Measurements from ENCODE around the gene ITGA8.

- no peak for TF ChIP-seq CTCF (conservative IDR thresholded peaks at IDR 0.05; ENCODE audit: low read depth, low read length)
- no peak for TF ChIP-seq EZH2 (IDR thresholded peaks at IDR 0.05; ENCODE audit: borderline replicate concordance, low read depth, low read length, poor library complexity, severe bottlenecking)
Measured at GRCh38 chr10:15747632-15748031, 27.9 kb upstream of the ITGA8 start.
